ENCODE data around the gene TEX19. TPM values are rescaled to one million over a fixed set of nuclear protein-coding genes. Genes with fewer than 3 reads are reported as not detected.

TEX19 gene
- total RNA-seq, 2 experiments from 2014 or later = not detected

GRCh38 chr17:82382933-82383255 lies 23.8 kb downstream of the TEX19 start:
- ChIA-PET POLR2A (no interaction called here), CTCF (no interaction called here)

- ChIA-PET POLR2A (no interaction called here), CTCF (no interaction called here)
Measured at GRCh38 chr17:82383411-82383810, 24.4 kb downstream of the TEX19 start.

GRCh38 chr17:82384051-82384729 lies 25.1 kb downstream of the TEX19 start:
- ChIA-PET POLR2A (interaction anchor here (0.5 kb wide), 1 partner anchor 111 kb away, joined by 12 read pairs; no protein-coding TSS in a partner anchor), CTCF (no interaction called here)

GRCh38 chr17:82384730-82385481 lies 25.9 kb downstream of the TEX19 start:
- ChIA-PET POLR2A (interaction anchor here (0.5 kb wide), 1 partner anchor 70 kb away, joined by 3 read pairs; no protein-coding TSS in a partner anchor), CTCF (no interaction called here)

- CTCF ChIA-PET = no interaction called here
- POLR2A ChIA-PET = interaction anchor here (0.5 kb wide), 1 partner anchor 69 kb away, joined by 3 read pairs; no protein-coding TSS in a partner anchor
Measured at GRCh38 chr17:82385559-82386254, 26.7 kb downstream of the TEX19 start.

DNA sequence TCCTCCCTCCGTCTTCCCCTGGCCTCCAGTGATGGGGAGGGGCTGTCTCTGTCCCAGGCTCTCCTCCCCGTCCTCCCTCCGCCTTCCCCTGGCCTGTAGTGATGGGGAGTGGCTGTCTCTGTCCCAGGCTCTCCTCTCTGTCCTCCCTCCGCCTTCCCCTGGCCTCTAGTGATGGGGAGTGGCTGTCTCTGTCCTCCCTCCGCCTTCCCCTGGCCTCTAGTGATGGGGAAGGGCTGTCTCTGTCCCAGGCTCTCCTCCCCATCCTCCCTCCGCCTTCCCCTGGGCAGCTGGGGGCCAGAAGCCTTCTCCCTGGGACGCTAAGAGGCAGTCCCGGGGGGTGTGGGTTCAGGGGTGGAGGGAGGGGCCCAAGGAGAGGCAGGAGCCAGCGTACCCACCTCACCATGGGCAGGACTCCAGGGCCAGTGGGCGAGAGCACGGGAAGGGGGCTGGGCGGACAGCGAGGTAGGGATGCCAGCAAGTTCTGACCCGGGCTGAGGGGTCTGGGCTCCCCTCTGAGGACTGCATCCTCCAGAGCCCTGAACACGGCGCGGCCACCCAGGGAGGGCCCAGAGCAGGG lies 27.3 kb downstream of the TEX19 start:
- ChIA-PET POLR2A (no interaction called here), CTCF (no interaction called here)

GRCh38 chr17:82386881-82387704 lies 28.0 kb downstream of the TEX19 start:
- ChIA-PET CTCF (no interaction called here), POLR2A (no interaction called here)

DNA sequence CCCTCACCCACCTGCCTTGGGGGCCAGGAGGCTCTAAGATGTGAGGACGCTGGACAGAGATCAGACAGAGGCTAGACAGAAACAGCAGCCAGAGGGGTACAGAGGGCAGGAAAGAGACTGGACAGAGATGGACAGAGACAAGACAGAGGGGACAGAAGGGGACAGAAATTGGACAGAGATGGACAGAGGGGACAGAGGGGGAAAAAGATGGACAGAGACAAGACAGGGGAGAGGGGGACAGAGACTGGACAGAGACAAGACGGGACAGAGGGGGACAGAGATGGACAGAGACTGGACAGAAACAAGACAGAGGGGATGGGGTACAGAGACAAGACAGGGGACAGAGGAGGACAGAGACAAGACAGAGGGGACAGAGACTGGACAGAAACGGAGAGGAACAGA lies 28.7 kb downstream of the TEX19 start:
- CTCF ChIA-PET = no interaction called here
- POLR2A ChIA-PET = no interaction called here

DNA sequence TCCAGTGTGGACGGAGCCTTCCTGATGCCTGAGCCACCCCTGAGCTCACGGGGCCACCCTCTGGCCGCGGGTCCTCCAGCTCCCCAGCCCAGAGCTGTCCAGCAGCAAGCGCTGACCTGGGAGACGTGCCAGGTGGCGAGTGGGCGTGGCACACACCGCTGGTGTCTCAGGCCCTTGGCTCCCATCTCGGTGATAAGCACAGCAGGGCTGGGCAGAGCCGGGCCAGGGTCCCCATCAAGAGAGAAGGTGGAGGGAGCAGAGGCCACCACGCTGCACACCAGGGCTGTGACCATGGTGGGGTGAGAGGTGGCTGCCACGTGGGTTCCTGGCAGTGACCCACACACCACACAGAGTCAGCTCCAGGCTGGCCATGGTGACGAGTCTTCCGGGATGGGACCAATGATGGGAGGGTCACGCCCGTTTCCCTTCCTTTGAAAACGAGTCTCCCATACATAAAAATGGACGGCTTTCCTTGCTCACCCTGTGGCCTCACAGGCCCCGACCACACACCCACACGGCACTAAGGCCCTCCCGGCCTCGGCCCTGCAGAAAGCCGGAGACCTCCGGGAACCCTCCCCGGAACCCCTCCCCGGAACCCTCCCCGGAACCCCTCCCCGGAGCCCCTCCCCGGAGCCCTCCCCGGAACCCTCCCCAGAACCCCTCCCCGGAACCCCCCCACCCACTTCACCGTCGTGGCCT lies 29.3 kb downstream of the TEX19 start:
- POLR2A ChIA-PET = no interaction called here
- CTCF ChIA-PET = no interaction called here

DNA sequence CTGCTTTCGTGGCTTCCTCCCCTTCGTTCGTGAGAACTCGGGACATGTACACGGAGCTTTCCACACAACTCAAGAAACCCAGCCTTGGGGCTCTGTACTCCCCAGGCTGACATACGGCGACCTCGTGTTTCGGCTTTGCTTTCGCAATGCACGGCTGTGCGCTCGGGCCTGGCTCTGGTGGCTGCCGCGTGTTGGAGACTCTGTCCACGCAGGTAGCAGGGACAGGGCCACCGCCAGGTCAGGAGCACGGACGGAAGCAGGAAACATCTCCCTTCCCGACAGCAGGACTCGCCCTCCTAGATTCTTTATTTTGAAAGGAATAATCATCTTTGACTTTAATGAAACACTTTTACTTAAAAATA lies 29.9 kb downstream of the TEX19 start:
- ChIA-PET CTCF (no interaction called here), POLR2A (no interaction called here)

DNA sequence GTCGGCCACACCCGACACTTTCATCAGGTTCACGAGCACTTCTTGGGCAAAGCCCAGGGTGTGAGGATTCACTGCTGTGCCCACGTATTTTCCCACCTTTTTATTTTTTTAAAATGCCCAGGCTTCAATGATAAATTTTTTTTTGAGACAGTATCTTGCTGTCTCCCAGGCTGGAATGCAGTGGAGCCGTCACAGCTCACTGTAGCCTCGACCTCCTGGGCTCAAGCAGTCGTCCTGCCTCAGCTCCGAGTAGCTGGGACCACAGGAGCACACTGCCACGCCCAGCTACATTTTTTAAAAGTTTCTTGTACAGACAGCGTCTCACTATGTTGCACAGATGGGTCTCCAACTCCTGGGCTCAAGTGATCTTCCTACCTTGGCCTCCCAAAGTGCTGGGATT lies 30.3 kb downstream of the TEX19 start:
- CTCF ChIA-PET = no interaction called here

DNA sequence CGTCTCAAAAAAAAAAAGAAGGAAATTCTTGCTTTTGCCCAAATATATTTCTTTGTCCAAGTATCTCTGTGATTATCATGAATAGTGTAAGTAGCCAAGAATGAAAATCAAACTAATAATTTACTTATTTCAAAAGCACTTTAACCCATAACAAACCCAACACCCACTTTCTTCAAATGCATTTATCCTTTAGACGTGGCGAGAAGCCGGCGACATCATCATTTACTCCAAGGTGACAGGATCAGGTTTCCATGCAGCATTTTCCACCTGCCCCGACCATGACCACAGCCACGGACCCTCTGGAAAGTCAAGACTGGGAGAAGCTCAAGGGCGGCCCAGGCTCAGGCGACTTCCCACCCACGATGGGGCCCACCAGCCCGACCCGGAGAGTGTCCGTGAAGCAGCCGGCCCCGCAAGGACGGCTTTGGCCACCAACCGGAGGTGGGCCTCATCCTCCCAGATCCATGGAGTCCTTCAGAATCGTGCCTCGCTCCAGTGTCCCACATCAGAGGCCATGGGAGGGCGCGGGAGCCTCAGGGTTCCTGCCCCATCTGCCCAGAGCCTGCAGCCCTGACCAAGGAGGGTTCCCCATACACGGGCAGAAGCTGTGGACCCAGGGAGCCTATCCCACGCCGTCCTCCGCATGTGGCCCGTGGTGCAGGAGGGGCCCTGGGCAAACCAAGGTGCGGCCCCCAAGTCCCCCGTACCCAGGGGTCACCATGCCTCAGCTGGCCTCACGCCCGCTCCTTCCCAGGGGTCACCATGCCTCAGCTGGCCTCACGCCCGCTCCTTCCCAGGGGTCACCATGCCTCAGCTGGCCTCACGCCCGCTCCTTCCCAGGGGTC lies 31.2 kb downstream of the TEX19 start:
- CTCF ChIA-PET = no interaction called here
- POLR2A ChIA-PET = interaction anchor here (0.6 kb wide), 1 partner anchor 38 kb away, joined by 5 read pairs; no protein-coding TSS in a partner anchor

More for the DNA sequence above, 30.3 kb downstream of the TEX19 start:
- POLR2A ChIA-PET = no interaction called here

DNA sequence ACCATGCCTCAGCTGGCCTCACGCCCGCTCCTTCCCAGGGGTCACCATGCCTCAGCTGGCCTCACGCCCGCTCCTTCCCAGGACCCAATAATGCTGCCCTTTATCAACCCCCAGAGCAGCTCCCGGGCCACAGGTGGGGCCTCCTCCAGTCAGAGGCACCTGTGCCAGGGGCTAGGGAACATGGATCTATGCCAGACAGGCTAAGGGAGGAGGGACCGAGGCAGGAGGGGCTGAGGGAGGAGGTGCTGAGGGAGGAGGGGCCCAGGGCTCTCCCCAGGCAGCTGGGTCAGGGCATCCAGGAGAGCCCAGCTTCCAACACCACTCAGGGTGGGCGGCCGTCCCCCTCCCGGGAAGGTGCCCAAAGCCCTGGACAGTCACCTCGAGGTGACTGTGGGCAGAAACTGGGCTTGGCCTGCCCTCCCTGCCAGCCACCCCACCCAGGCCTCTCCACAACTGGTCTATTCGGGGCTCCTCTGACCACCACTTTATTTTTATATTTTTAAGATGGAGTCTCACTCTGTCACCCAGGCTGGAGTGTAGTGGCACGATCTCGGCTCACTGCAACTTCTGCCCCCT lies 31.9 kb downstream of the TEX19 start:
- CTCF ChIA-PET = no interaction called here
- POLR2A ChIA-PET = interaction anchor here (0.6 kb wide), 1 partner anchor 38 kb away, joined by 5 read pairs; no protein-coding TSS in a partner anchor

- CTCF ChIA-PET = interaction anchor here (0.6 to 0.8 kb wide), 2 partner anchors 10 to 40 kb away, joined by 3 read pairs; no protein-coding TSS in a partner anchor
- POLR2A ChIA-PET = no interaction called here
Measured at GRCh38 chr17:82391496-82392066, 32.5 kb downstream of the TEX19 start.

GRCh38 chr17:82392209-82392920 lies 33.3 kb downstream of the TEX19 start:
- ChIA-PET CTCF (interaction anchor here (0.6 to 0.8 kb wide), 2 partner anchors 9 to 41 kb away, joined by 3 read pairs; no protein-coding TSS in a partner anchor), POLR2A (no interaction called here)

- CTCF ChIA-PET = no interaction called here
Measured at GRCh38 chr17:82392941-82393340, 33.9 kb downstream of the TEX19 start.

DNA sequence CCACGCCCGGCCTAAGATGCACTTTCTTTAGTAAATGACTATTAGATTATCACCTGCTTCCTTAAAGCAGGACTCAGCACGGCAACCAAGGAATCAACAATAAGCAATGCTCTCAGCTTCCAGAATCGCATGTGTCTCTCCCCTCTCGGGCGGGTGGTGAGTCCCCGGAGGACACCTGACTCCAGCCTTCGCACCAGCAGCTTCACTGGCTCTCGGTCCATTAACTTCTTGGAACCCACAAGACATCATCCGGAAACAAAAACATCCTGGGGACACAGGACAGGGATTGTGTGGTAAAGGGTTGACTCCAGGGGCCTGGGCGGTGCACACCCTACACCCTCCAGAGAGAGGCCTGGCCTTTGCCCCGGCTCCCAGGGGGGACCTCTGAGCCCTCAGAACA lies 35.2 kb downstream of the TEX19 start:
- POLR2A ChIA-PET = interaction anchor here (0.7 to 0.8 kb wide), 2 partner anchors 168 to 303 kb away, joined by 3 read pairs; no protein-coding TSS in a partner anchor
- CTCF ChIA-PET = no interaction called here

More at GRCh38 chr17:82392941-82393340, 33.9 kb downstream of the TEX19 start:
- POLR2A ChIA-PET = no interaction called here

Measured in activated CD8-positive, alpha-beta memory T cell treated with anti-CD3 and anti-CD28 coated beads for 36 hours (primary cell).